ENCODE measurements around the gene RET. TPM values are rescaled to one million over a fixed set of nuclear protein-coding genes. Genes with fewer than 3 reads are reported as not detected.

Gene RET
- total RNA-seq, 1 donor from 2014 or later, result 1.1 TPM

DNA sequence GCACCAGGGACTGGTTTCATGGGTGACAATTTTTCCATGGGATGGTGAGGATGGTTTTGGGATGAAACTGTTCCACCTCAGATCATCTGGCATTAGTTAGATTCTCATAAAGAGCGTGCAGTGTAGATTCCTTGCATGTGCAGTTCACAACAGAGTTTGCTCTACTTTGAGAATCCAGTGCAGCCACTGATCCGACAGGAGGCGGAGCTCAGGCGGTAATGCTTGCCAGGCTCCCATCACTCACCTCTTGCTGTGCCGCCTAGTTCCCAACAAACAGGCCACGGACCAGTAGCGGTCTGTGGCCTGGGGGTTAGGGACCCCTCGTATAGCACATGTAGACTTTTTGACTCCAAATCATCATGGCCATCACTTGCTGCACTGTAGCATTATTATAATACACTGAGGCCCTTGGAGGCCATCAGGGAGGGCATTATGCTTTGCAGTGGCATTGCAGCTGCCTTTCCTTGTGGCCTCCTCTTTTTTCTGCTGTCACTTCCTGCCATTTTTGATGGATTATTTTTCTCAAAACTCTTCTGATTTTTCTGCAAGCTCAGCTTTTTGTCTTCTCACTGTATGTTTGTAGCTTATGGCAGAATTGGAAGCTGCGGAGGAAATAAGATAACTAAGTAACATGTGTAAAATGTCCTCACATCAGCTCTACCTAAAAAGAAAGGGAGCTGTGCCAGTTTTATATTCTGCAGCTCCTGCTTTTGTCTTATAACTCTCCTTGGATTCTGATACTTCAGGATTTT is 79.9 kb downstream of the RET start:
- DNase-seq (ENCODE audit: low read depth) (no peak), FAIRE-seq (no peak)
- H3K9ac ChIP-seq (ENCODE audit: low read length), result no peak overlapping the region
- Mint-ChIP-seq H3K9me3 (ENCODE audit: unreplicated experiment) (no peaks in the 10 kb centered on the region), H3K27ac (ENCODE audit: unreplicated experiment) (no peak overlapping the region), H3K4me1 (ENCODE audit: low read depth, unreplicated experiment) (peaks cover 20% of the 10 kb centered on the region), H3K36me3 (ENCODE audit: low read depth, unreplicated experiment) (peaks cover 3% of the 10 kb centered on the region), H3K4me3 (ENCODE audit: unreplicated experiment) (no peak overlapping the region), H3K27me3 (ENCODE audit: low read depth, unreplicated experiment) (no peaks in the 10 kb centered on the region)
- H3K4me1 ChIP-seq (ENCODE audit: insufficient read depth, low read length), result peaks cover 18% of the 10 kb centered on the region
- H3K27me3 ChIP-seq (ENCODE audit: insufficient read depth, low read length), result no peaks in the 10 kb centered on the region
- H3K36me3 ChIP-seq (ENCODE audit: insufficient read depth, low read length), result no peaks in the 10 kb centered on the region
- peaks cover 74% of the 10 kb centered on the region for H3K79me2 ChIP-seq (ENCODE audit: insufficient read depth, low read length)
- no peak overlapping the region for H3K4me2 ChIP-seq (ENCODE audit: low read length)
- H2AFZ ChIP-seq (ENCODE audit: low read depth, low read length), result no peak overlapping the region
- H3K27ac ChIP-seq (ENCODE audit: low read depth, low read length), result no peak overlapping the region
- TF ChIP-seq, protein P1, sequence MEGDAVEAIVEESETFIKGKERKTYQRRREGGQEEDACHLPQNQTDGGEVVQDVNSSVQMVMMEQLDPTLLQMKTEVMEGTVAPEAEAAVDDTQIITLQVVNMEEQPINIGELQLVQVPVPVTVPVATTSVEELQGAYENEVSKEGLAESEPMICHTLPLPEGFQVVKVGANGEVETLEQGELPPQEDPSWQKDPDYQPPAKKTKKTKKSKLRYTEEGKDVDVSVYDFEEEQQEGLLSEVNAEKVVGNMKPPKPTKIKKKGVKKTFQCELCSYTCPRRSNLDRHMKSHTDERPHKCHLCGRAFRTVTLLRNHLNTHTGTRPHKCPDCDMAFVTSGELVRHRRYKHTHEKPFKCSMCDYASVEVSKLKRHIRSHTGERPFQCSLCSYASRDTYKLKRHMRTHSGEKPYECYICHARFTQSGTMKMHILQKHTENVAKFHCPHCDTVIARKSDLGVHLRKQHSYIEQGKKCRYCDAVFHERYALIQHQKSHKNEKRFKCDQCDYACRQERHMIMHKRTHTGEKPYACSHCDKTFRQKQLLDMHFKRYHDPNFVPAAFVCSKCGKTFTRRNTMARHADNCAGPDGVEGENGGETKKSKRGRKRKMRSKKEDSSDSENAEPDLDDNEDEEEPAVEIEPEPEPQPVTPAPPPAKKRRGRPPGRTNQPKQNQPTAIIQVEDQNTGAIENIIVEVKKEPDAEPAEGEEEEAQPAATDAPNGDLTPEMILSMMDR (IDR thresholded peaks at IDR 0.05; ENCODE audit: insufficient read depth, low read depth, low read length), result no peak
- no peak for TF ChIP-seq EZH2 (IDR thresholded peaks at IDR 0.05; ENCODE audit: insufficient read depth, low read length)
- no peak overlapping the region for H3K4me3 ChIP-seq (ENCODE audit: insufficient read depth, low read depth, low read length)
- H4K20me1 ChIP-seq (ENCODE audit: insufficient read depth, low read length), result peaks cover 48% of the 10 kb centered on the region
- no peaks in the 10 kb centered on the region for H3K9me3 ChIP-seq (ENCODE audit: insufficient read depth, low read depth, low read length)

DNA sequence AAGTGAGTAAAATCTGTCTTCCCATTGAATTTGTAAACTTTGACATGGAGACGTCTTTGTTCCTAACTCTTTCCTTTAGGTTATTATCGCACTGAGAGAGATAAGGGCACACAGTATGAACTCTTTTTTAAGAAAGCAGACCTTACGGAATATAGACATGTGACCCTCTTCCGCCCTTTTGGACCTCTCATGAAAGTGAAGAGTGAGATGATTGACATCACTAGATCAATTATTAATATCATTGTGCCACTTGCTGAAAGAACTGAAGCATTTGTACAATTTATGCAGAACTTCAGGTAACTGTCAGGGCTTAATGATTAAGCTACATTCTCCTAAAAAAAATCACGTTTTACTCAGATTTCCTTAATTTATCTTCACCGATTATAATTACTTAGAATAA is 81.8 kb downstream of the RET start:
- TF ChIP-seq, protein P1 (IDR thresholded peaks at IDR 0.05; ENCODE audit: insufficient read depth, low read depth, low read length), result no peak
- no peak for TF ChIP-seq EZH2 (IDR thresholded peaks at IDR 0.05; ENCODE audit: insufficient read depth, low read length)
- Histone ChIP-seq H3K36me3 (ENCODE audit: insufficient read depth, low read length) (no peaks in the 10 kb centered on the region), H3K79me2 (ENCODE audit: insufficient read depth, low read length) (peaks cover 66% of the 10 kb centered on the region), H3K4me1 (ENCODE audit: insufficient read depth, low read length) (peaks cover 18% of the 10 kb centered on the region), H3K4me3 (ENCODE audit: insufficient read depth, low read depth, low read length) (no peak overlapping the region), H2AFZ (ENCODE audit: low read depth, low read length) (no peak overlapping the region), H3K27ac (ENCODE audit: low read depth, low read length) (no peak overlapping the region), H3K4me2 (ENCODE audit: low read length) (no peak overlapping the region), H3K9ac (ENCODE audit: low read length) (no peak overlapping the region), H3K9me3 (ENCODE audit: insufficient read depth, low read depth, low read length) (no peaks in the 10 kb centered on the region), H3K27me3 (ENCODE audit: insufficient read depth, low read length) (no peaks in the 10 kb centered on the region), H4K20me1 (ENCODE audit: insufficient read depth, low read length) (peaks cover 39% of the 10 kb centered on the region)
- Mint-ChIP-seq H3K4me1 (ENCODE audit: low read depth, unreplicated experiment) (peaks cover 29% of the 10 kb centered on the region), H3K27ac (ENCODE audit: unreplicated experiment) (no peak overlapping the region), H3K36me3 (ENCODE audit: low read depth, unreplicated experiment) (peaks cover 10% of the 10 kb centered on the region), H3K9me3 (ENCODE audit: unreplicated experiment) (no peaks in the 10 kb centered on the region), H3K27me3 (ENCODE audit: low read depth, unreplicated experiment) (no peaks in the 10 kb centered on the region), H3K4me3 (ENCODE audit: unreplicated experiment) (no peak overlapping the region)
- DNase-seq (ENCODE audit: low read depth) (no peak), FAIRE-seq (no peak)
